GM18505 (cell line): ENCODE measurements around the gene CYTL1.
"Not testable (repeated sequence)": the region's sequence is repeated elsewhere in the genome, so short reads cannot be mapped to it uniquely, and the experiment has no call there.

Experiments
- ATAC-seq: cut with Tn5 transposase; IDR thresholded peaks from one replicate; pipeline ENCODE4 v1.9.1; 2021; ENCODE audit not compliant: unreplicated experiment
- POLR2A ChIP-seq: IDR thresholded peaks from 4 replicates; pipeline ENCODE4 v1.6.1; 2011; ENCODE audit warnings: borderline replicate concordance; ENCODE audit not compliant: insufficient read depth, insufficient read length; ENCODE audit errors: extremely low read depth

The CYTL1 gene

GRCh38 chr4:5024673-5025072 lies 5.4 kb upstream of the CYTL1 start:
- ATAC-seq: no peak
- TF ChIP-seq POLR2A: no peak

GRCh38 chr4:5021546-5021945 lies 2.3 kb upstream of the CYTL1 start:
- ATAC-seq: no peak
- TF ChIP-seq POLR2A: no peak

- no peak for ATAC-seq
- TF ChIP-seq POLR2A: no peak
Observed at GRCh38 chr4:5020341-5020740, 1.1 kb upstream of the CYTL1 start.

GRCh38 chr4:5019796-5020195 lies 538 bp upstream of the CYTL1 start:
- ATAC-seq: no peak
- no peak for TF ChIP-seq POLR2A

GRCh38 chr4:5018603-5019002 lies 655 bp downstream of the CYTL1 start:
- ATAC-seq: no peak
- no peak for TF ChIP-seq POLR2A

GRCh38 chr4:5018096-5018495 lies 1.2 kb downstream of the CYTL1 start:
- no peak for ATAC-seq
- TF ChIP-seq POLR2A: no peak

GRCh38 chr4:5014007-5014682 lies 5.1 kb downstream of the CYTL1 start:
- no peak for ATAC-seq
- TF ChIP-seq POLR2A: no peak

- TF ChIP-seq POLR2A: no peak
- no peak for ATAC-seq
Observed at GRCh38 chr4:5012958-5013357, 6.3 kb downstream of the CYTL1 start.

- no peak for TF ChIP-seq POLR2A
- no peak for ATAC-seq
Observed at GRCh38 chr4:5012244-5012898, 6.9 kb downstream of the CYTL1 start.

GRCh38 chr4:5010984-5011383 lies 8.3 kb downstream of the CYTL1 start:
- ATAC-seq: no peak
- no peak for TF ChIP-seq POLR2A

- no peak for ATAC-seq
- TF ChIP-seq POLR2A: no peak
Observed at GRCh38 chr4:5009796-5010195, 9.5 kb downstream of the CYTL1 start.

- ATAC-seq: not testable (repeated sequence)
Observed at GRCh38 chr4:5006932-5007331, 12.3 kb downstream of the CYTL1 start.

GRCh38 chr4:5004496-5004895 lies 14.8 kb downstream of the CYTL1 start:
- no peak for TF ChIP-seq POLR2A
- ATAC-seq: no peak

- no peak for ATAC-seq
- TF ChIP-seq POLR2A: no peak
Observed at GRCh38 chr4:5003918-5004317, 15.3 kb downstream of the CYTL1 start.
